GM23248 (cell line): Measurements from ENCODE around the gene UNC5A.

Experiments used
- EZH2 ChIP-seq: fragments of 200-600 bp; sonication (generic); IDR thresholded peaks from 2 replicates; pipeline ENCODE4 v1.6.1; 2018; ENCODE audit warnings: antibody characterized with exemption, mild to moderate bottlenecking; ENCODE audit not compliant: insufficient read depth, poor library complexity, severe bottlenecking
- EZH2phosphoT487 ChIP-seq: fragments of 200-600 bp; sonication (generic); IDR thresholded peaks from 2 replicates; pipeline ENCODE4 v1.6.1; 2018; ENCODE audit warnings: antibody characterized with exemption, moderate library complexity, mild to moderate bottlenecking, low read depth; ENCODE audit not compliant: insufficient read depth

- TF ChIP-seq EZH2phosphoT487 (no peak), EZH2 (no peak)
These were observed 3.9 kb downstream of the UNC5A start for GRCh38 chr5:176814313-176814685.
